CD4-positive, alpha-beta T cell (primary cell): Measurements from ENCODE around the gene RASL11A. TPM values are rescaled to one million over a fixed set of nuclear protein-coding genes. Genes with fewer than 3 reads are reported as not detected.

Experiments
- ATAC-seq: fragments of 200-7000 bp; cut with Tn5 transposase; one replicate; pipeline ENCODE4 v1.10.0; 2022; ENCODE audit warnings: mild to moderate bottlenecking; ENCODE audit not compliant: poor library complexity
- CTCF ChIA-PET: fragments of 350-600 bp; sonication (Branson Sonifier 250); formaldehyde crosslinking; loops from one replicate; lab custom pipeline; 2021; ENCODE audit warnings: antibody characterized with exemption, inconsistent platforms; lab: Charles Lee
- POLR2A ChIA-PET: fragments of 350-600 bp; sonication (Branson Sonifier 250); formaldehyde crosslinking; loops from one replicate; lab custom pipeline; 2021; ENCODE audit warnings: antibody characterized with exemption, inconsistent platforms; lab: Charles Lee
- DNase-seq, 14 experiments: peaks; one replicate each; pipeline ENCODE4 v3.0.0-alpha.2; 2013 to 2020; ENCODE audit warnings: mixed read lengths in 2 of 14
- H3K27ac ChIP-seq, 2 donors: one replicate each; pipeline versions ENCODE4 v1.5.1 to v1.7.0; 2013; ENCODE audit warnings: low read length in 2 of 2, low read depth in 1 of 2, mild to moderate bottlenecking in 1 of 2
- H3K27me3 ChIP-seq, 2 experiments: 1 replicate in 1 of 2; 2 replicates in 1 of 2; pipeline versions ENCODE4 v1.6.1 to v1.7.0; 2013; ENCODE audit warnings: low read length in 2 of 2, control low read depth in 1 of 2, mild to moderate bottlenecking in 1 of 2, moderate library complexity in 1 of 2; ENCODE audit not compliant: insufficient read depth in 2 of 2, control insufficient read depth in 1 of 2
- H3K36me3 ChIP-seq: one replicate; pipeline ENCODE4 v1.6.1; 2013; ENCODE audit warnings: low read length, control low read depth; ENCODE audit not compliant: insufficient read depth
- H3K4me1 ChIP-seq: one replicate; pipeline ENCODE4 v1.6.1; 2013; ENCODE audit warnings: low read length, control low read depth; ENCODE audit not compliant: insufficient read depth
- H3K4me3 ChIP-seq: one replicate; pipeline ENCODE4 v1.5.1; 2013; ENCODE audit warnings: mild to moderate bottlenecking, low read length, moderate library complexity
- H3K9me3 ChIP-seq, 2 experiments: 1 replicate in 1 of 2; 2 replicates in 1 of 2; pipeline versions ENCODE4 v1.6.1 to v1.7.0; 2013; ENCODE audit warnings: low read length in 2 of 2, mild to moderate bottlenecking in 2 of 2, control low read depth in 1 of 2, moderate library complexity in 1 of 2; ENCODE audit not compliant: control insufficient read depth in 1 of 2, insufficient read depth in 1 of 2
- H3K27ac Mint-ChIP-seq: one replicate; pipeline ENCODE4 v1.8.0; 2020; ENCODE audit warnings: mixed read lengths
- H3K27me3 Mint-ChIP-seq: one replicate; pipeline ENCODE4 v1.8.0; 2021; ENCODE audit warnings: mixed read lengths
- H3K36me3 Mint-ChIP-seq: one replicate; pipeline ENCODE4 v1.8.0; 2021; ENCODE audit warnings: low read depth, mixed read lengths
- H3K4me1 Mint-ChIP-seq: one replicate; pipeline ENCODE4 v1.8.0; 2021; ENCODE audit warnings: low read depth, mixed read lengths
- H3K4me3 Mint-ChIP-seq: one replicate; pipeline ENCODE4 v1.8.0; 2020; ENCODE audit warnings: mild to moderate bottlenecking, mixed read lengths
- H3K9me3 Mint-ChIP-seq: one replicate; pipeline ENCODE4 v1.8.0; 2020; ENCODE audit warnings: mixed read lengths
- CTCF ChIP-seq: fragments of 200-600 bp; IDR thresholded peaks from one replicate; pipeline ENCODE4 v1.8.0; 2022; ENCODE audit warnings: antibody characterized with exemption, mild to moderate bottlenecking
- intact Hi-C, 2 experiments: fragments of 100-400 bp; cut with DNase I in 1 of 2; cut with micrococcal nuclease in 1 of 2; formaldehyde crosslinking; loops; one replicate each; pipeline versions ENCODE4 v1.15.1 to v1.9.0; 2023 to 2025; cut with DNase I, micrococcal nuclease
- total RNA-seq, 174 experiments: library from RNA in 2 of 174; stranded (reverse) in 2 of 174; gene quantifications; one replicate each; pipeline ENCODE4 v1.2.3 and lab custom pipeline; 2021 to 2026

Gene RASL11A
- total RNA-seq, 2 experiments from 2014 or later = 2.9 to 4.7 TPM

GRCh38 chr13:27311518-27312210 is 41.0 kb downstream of the RASL11A start:
- H3K27me3 Mint-ChIP-seq = peaks cover 7% of the 10 kb centered on the region
- POLR2A ChIA-PET = no interaction called here

GRCh38 chr13:27313770-27314169 is 43.1 kb downstream of the RASL11A start:
- Histone ChIP-seq H3K36me3 (no peaks in the 10 kb centered on the region), H3K4me1 (peaks cover 7% of the 10 kb centered on the region), H3K9me3 (no peaks in the 10 kb centered on the region), H3K4me3 (no peak overlapping the region), H3K27ac (no peak overlapping the region), H3K27me3 (peaks cover 0 to 4% of the 10 kb centered on the region in 2 experiments)
- peaks cover 8% of the 10 kb centered on the region for H3K4me1 Mint-ChIP-seq
- ChIA-PET POLR2A (no interaction called here), CTCF (no interaction called here)
- ATAC-seq = no peak
- no peak for TF ChIP-seq CTCF
- H3K4me3 Mint-ChIP-seq = no peak overlapping the region
- no peaks in the 10 kb centered on the region for H3K36me3 Mint-ChIP-seq
- H3K27me3 Mint-ChIP-seq = peaks cover 15% of the 10 kb centered on the region
- H3K27ac Mint-ChIP-seq = no peak overlapping the region
- intact Hi-C loops = loop anchor here in 1 of 2 experiments (5.0 kb wide), 1 partner anchor 36 kb away; no protein-coding TSS in a partner anchor
- DNase-seq = no peak
- no peaks in the 10 kb centered on the region for H3K9me3 Mint-ChIP-seq

More at GRCh38 chr13:27311518-27312210, 41.0 kb downstream of the RASL11A start:
- DNase-seq (no peak), ATAC-seq (no peak)
- no peaks in the 10 kb centered on the region for H3K9me3 ChIP-seq
- no peak overlapping the region for H3K27ac ChIP-seq
- Mint-ChIP-seq H3K27ac (no peak overlapping the region), H3K9me3 (no peaks in the 10 kb centered on the region), H3K4me1 (peaks cover 12% of the 10 kb centered on the region), H3K4me3 (no peak overlapping the region), H3K36me3 (no peaks in the 10 kb centered on the region)
- CTCF ChIA-PET = no interaction called here
- no peak overlapping the region for H3K4me3 ChIP-seq
- peaks cover 7% of the 10 kb centered on the region for H3K4me1 ChIP-seq
- no peak for TF ChIP-seq CTCF
- peaks cover 0 to under 1% of the 10 kb centered on the region in 2 experiments for H3K27me3 ChIP-seq
- H3K36me3 ChIP-seq = no peaks in the 10 kb centered on the region
- intact Hi-C loops = loop anchor here in 1 of 2 experiments (5.0 kb wide), 1 partner anchor 34 kb away; no protein-coding TSS in a partner anchor

- no peaks in the 10 kb centered on the region for H3K36me3 Mint-ChIP-seq
- no peak for DNase-seq
- H3K9me3 Mint-ChIP-seq = no peaks in the 10 kb centered on the region
- intact Hi-C loops = no loop called here
- no peak for ATAC-seq
- H3K27ac Mint-ChIP-seq = no peak overlapping the region
- TF ChIP-seq CTCF = no peak
- no peaks in the 10 kb centered on the region for H3K4me1 Mint-ChIP-seq
- CTCF ChIA-PET = no interaction called here
- POLR2A ChIA-PET = no interaction called here
- no peak overlapping the region for H3K4me3 Mint-ChIP-seq
- Histone ChIP-seq H3K36me3 (no peaks in the 10 kb centered on the region), H3K4me3 (no peak overlapping the region), H3K4me1 (peaks cover 3% of the 10 kb centered on the region), H3K27ac (no peak overlapping the region), H3K27me3 (peaks cover 0 to 8% of the 10 kb centered on the region in 2 experiments), H3K9me3 (peaks cover 0 to 3% of the 10 kb centered on the region in 2 experiments)
- H3K27me3 Mint-ChIP-seq = peaks cover 22% of the 10 kb centered on the region
Measured at GRCh38 chr13:27319404-27319803, 48.8 kb downstream of the RASL11A start.
